Measurements from ENCODE around the gene UTP20. TPM values are rescaled to one million over a fixed set of nuclear protein-coding genes. Genes with fewer than 3 reads are reported as not detected.
"Not testable (repeated sequence)": the region's sequence is repeated elsewhere in the genome, so short reads cannot be mapped to it uniquely, and the experiment has no call there.

UTP20 gene
- total RNA-seq, 1 experiment from 2014 or later = 6.8 TPM

GRCh38 chr12:101305794-101306193 is 25.9 kb downstream of the UTP20 start:
- in situ Hi-C loops (cut with HindIII; ENCODE audit: low pct_unique_long_range_greater_than_20kb, low sequenced_read_pairs) = no loop called here
- no peak for DNase-seq (ENCODE audit: low read depth)

GRCh38 chr12:101322480-101322879 is 42.6 kb downstream of the UTP20 start:
- in situ Hi-C loops (cut with HindIII; ENCODE audit: low pct_unique_long_range_greater_than_20kb, low sequenced_read_pairs) = no loop called here
- DNase-seq (ENCODE audit: low read depth) = no peak

- in situ Hi-C loops (cut with HindIII; ENCODE audit: low pct_unique_long_range_greater_than_20kb, low sequenced_read_pairs) = no loop called here
- DNase-seq (ENCODE audit: low read depth) = no peak
These were observed 43.4 kb downstream of the UTP20 start for GRCh38 chr12:101323255-101323654.

GRCh38 chr12:101325590-101325989 is 45.7 kb downstream of the UTP20 start:
- no peak for DNase-seq (ENCODE audit: low read depth)
- in situ Hi-C loops (cut with HindIII; ENCODE audit: low pct_unique_long_range_greater_than_20kb, low sequenced_read_pairs) = no loop called here

- no peak for DNase-seq (ENCODE audit: low read depth)
- in situ Hi-C loops (cut with HindIII; ENCODE audit: low pct_unique_long_range_greater_than_20kb, low sequenced_read_pairs) = no loop called here
These were observed 47.1 kb downstream of the UTP20 start for GRCh38 chr12:101327051-101327450.

GRCh38 chr12:101327546-101327945 is 47.6 kb downstream of the UTP20 start:
- no peak for DNase-seq (ENCODE audit: low read depth)
- in situ Hi-C loops (cut with HindIII; ENCODE audit: low pct_unique_long_range_greater_than_20kb, low sequenced_read_pairs) = no loop called here

- DNase-seq (ENCODE audit: low read depth) = no peak
- in situ Hi-C loops (cut with HindIII; ENCODE audit: low pct_unique_long_range_greater_than_20kb, low sequenced_read_pairs) = no loop called here
These were observed 49.0 kb downstream of the UTP20 start for GRCh38 chr12:101328917-101329316.

GRCh38 chr12:101330631-101331030 is 50.7 kb downstream of the UTP20 start:
- in situ Hi-C loops (cut with HindIII; ENCODE audit: low pct_unique_long_range_greater_than_20kb, low sequenced_read_pairs) = no loop called here
- DNase-seq (ENCODE audit: low read depth) = no peak

GRCh38 chr12:101336437-101336836 is 56.5 kb downstream of the UTP20 start:
- DNase-seq (ENCODE audit: low read depth) = no peak

GRCh38 chr12:101338087-101338486 is 58.2 kb downstream of the UTP20 start:
- in situ Hi-C loops (cut with HindIII; ENCODE audit: low pct_unique_long_range_greater_than_20kb, low sequenced_read_pairs) = no loop called here
- no peak for DNase-seq (ENCODE audit: low read depth)

More at GRCh38 chr12:101336437-101336836, 56.5 kb downstream of the UTP20 start:
- in situ Hi-C loops (cut with HindIII; ENCODE audit: low pct_unique_long_range_greater_than_20kb, low sequenced_read_pairs) = no loop called here

- in situ Hi-C loops (cut with HindIII; ENCODE audit: low pct_unique_long_range_greater_than_20kb, low sequenced_read_pairs) = no loop called here
- DNase-seq (ENCODE audit: low read depth) = no peak
These were observed 64.0 kb downstream of the UTP20 start for GRCh38 chr12:101343893-101344292.

- in situ Hi-C loops (cut with HindIII; ENCODE audit: low pct_unique_long_range_greater_than_20kb, low sequenced_read_pairs) = no loop called here
- DNase-seq (ENCODE audit: low read depth) = no peak
These were observed 71.8 kb downstream of the UTP20 start for GRCh38 chr12:101351682-101352081.

GRCh38 chr12:101356794-101357193 is 76.9 kb downstream of the UTP20 start:
- no peak for DNase-seq (ENCODE audit: low read depth)
- in situ Hi-C loops (cut with HindIII; ENCODE audit: low pct_unique_long_range_greater_than_20kb, low sequenced_read_pairs) = no loop called here

GRCh38 chr12:101361455-101361854 is 81.5 kb downstream of the UTP20 start:
- in situ Hi-C loops (cut with HindIII; ENCODE audit: low pct_unique_long_range_greater_than_20kb, low sequenced_read_pairs) = no loop called here
- DNase-seq (ENCODE audit: low read depth) = no peak

GRCh38 chr12:101368016-101368415 is 88.1 kb downstream of the UTP20 start:
- in situ Hi-C loops (cut with HindIII; ENCODE audit: low pct_unique_long_range_greater_than_20kb, low sequenced_read_pairs) = no loop called here
- DNase-seq (ENCODE audit: low read depth) = no peak

- in situ Hi-C loops (cut with HindIII; ENCODE audit: low pct_unique_long_range_greater_than_20kb, low sequenced_read_pairs) = no loop called here
- DNase-seq (ENCODE audit: low read depth) = no peak
These were observed 92.5 kb downstream of the UTP20 start for GRCh38 chr12:101372431-101372830.

GRCh38 chr12:101375573-101375972 is 95.7 kb downstream of the UTP20 start:
- no peak for DNase-seq (ENCODE audit: low read depth)
- in situ Hi-C loops (cut with HindIII; ENCODE audit: low pct_unique_long_range_greater_than_20kb, low sequenced_read_pairs) = no loop called here

- in situ Hi-C loops (cut with HindIII; ENCODE audit: low pct_unique_long_range_greater_than_20kb, low sequenced_read_pairs) = no loop called here
- DNase-seq (ENCODE audit: low read depth) = no peak
These were observed 99.2 kb downstream of the UTP20 start for GRCh38 chr12:101379149-101379548.

GRCh38 chr12:101391181-101391580 is 111.3 kb downstream of the UTP20 start:
- DNase-seq (ENCODE audit: low read depth); in situ Hi-C loops (cut with HindIII; ENCODE audit: low pct_unique_long_range_greater_than_20kb, low sequenced_read_pairs): not testable (repeated sequence)

GRCh38 chr12:101407049-101407435 is 127.1 kb downstream of the UTP20 start:
- DNase-seq (ENCODE audit: low read depth) = no peak
- in situ Hi-C loops (cut with HindIII; ENCODE audit: low pct_unique_long_range_greater_than_20kb, low sequenced_read_pairs) = no loop called here
